GM18868 (cell line): ENCODE results near the gene SNX18.

Experiments used
- ATAC-seq: cut with Tn5 transposase; IDR thresholded peaks from one replicate; pipeline ENCODE4 v1.9.1; 2021; ENCODE audit warnings: mild to moderate bottlenecking, moderate library complexity; ENCODE audit not compliant: unreplicated experiment

Gene SNX18

GRCh38 chr5:54577937-54578653 is 60.5 kb downstream of the SNX18 start:
- ATAC-seq: no peak

GRCh38 chr5:54579591-54580295 is 62.2 kb downstream of the SNX18 start:
- no peak for ATAC-seq

GRCh38 chr5:54580997-54581811 is 63.6 kb downstream of the SNX18 start:
- no peak for ATAC-seq

GRCh38 chr5:54581831-54582548 is 64.4 kb downstream of the SNX18 start:
- ATAC-seq: no peak

- no peak for ATAC-seq
These were observed 68.8 kb downstream of the SNX18 start for GRCh38 chr5:54586336-54586735.

GRCh38 chr5:54589786-54590185 is 72.2 kb downstream of the SNX18 start:
- ATAC-seq: no peak

- ATAC-seq: no peak
These were observed 73.3 kb downstream of the SNX18 start for GRCh38 chr5:54590824-54591223.

- no peak for ATAC-seq
These were observed 76.2 kb downstream of the SNX18 start for GRCh38 chr5:54593779-54594178.

- ATAC-seq: no peak
These were observed 76.6 kb downstream of the SNX18 start for GRCh38 chr5:54594181-54594580.

- ATAC-seq: no peak
These were observed 78.2 kb downstream of the SNX18 start for GRCh38 chr5:54595721-54596120.
